Measurements from ENCODE around the gene RXFP4.

DNA sequence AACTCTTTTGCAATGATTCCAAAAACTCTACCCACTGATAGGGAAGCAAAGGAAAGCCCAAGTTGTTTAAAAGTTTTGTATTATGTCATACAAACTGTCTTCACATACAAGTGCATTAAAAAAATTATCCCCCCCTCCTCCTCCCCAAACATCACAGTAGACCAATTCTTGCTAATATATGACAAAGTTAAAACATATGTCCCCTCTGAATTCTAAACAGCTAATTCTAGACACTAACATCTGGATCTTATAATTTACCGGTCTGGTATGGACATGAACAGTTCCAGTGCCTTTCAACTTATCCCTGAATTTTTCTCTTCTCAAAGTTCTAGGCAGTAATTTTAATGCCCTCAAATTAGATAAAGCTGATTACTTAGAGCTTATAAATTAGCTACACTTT, 43.7 kb upstream of the RXFP4 start:
- TF ChIP-seq, protein P1, sequence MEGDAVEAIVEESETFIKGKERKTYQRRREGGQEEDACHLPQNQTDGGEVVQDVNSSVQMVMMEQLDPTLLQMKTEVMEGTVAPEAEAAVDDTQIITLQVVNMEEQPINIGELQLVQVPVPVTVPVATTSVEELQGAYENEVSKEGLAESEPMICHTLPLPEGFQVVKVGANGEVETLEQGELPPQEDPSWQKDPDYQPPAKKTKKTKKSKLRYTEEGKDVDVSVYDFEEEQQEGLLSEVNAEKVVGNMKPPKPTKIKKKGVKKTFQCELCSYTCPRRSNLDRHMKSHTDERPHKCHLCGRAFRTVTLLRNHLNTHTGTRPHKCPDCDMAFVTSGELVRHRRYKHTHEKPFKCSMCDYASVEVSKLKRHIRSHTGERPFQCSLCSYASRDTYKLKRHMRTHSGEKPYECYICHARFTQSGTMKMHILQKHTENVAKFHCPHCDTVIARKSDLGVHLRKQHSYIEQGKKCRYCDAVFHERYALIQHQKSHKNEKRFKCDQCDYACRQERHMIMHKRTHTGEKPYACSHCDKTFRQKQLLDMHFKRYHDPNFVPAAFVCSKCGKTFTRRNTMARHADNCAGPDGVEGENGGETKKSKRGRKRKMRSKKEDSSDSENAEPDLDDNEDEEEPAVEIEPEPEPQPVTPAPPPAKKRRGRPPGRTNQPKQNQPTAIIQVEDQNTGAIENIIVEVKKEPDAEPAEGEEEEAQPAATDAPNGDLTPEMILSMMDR (IDR thresholded peaks at IDR 0.05): no peak
- no peak for TF ChIP-seq EP300 (IDR thresholded peaks at IDR 0.05)
- TF ChIP-seq POLR2A (IDR thresholded peaks at IDR 0.05; ENCODE audit: low read depth): no peak
- TF ChIP-seq POLR2AphosphoS5 (IDR thresholded peaks at IDR 0.05): no peak
